ENCODE measurements around the gene SV2C. TPM values are rescaled to one million over a fixed set of nuclear protein-coding genes. Genes with fewer than 3 reads are reported as not detected.

Gene SV2C
- total RNA-seq, 1 experiment from 2014 or later, result not detected

GRCh38 chr5:76326577-76327302, 243.6 kb downstream of the SV2C start:
- no TSS peak for BruUV-seq (replicated peaks)
- H2AFZ ChIP-seq (ENCODE audit: low read depth, low read length, poor library complexity, severe bottlenecking), result no peak overlapping the region
- intact Hi-C loops (cut with micrococcal nuclease), result no loop called here
- POLR2A ChIA-PET, result interaction anchor here (0.6 kb wide), 1 partner anchor 76 kb away, joined by 4 read pairs; no protein-coding TSS in a partner anchor
- no peaks in the 10 kb centered on the region for H3K9me3 ChIP-seq (ENCODE audit: control insufficient read depth in 1 of 2, insufficient read depth in 1 of 2, low read depth in 1 of 2, low read length in 2 of 2)
- ATAC-seq (no peak), DNase-seq (ENCODE audit: low read depth, low spot score) (no peak)
- no peaks in the 10 kb centered on the region for H4K20me1 ChIP-seq (ENCODE audit: insufficient read depth)
- no peak overlapping the region for H3K27ac ChIP-seq (ENCODE audit: low read depth, low read length)
- H3K79me2 ChIP-seq (ENCODE audit: insufficient read depth, low read length), result no peaks in the 10 kb centered on the region
- no peak overlapping the region for H3K4me2 ChIP-seq (ENCODE audit: low read length)
- RAD21 ChIA-PET (ENCODE audit: low non-redundant PET in 1 of 2, low total read pairs in 2 of 2, uncharacterized antibody in 2 of 2, unreplicated experiment in 2 of 2), result no interaction called here
- H3K9ac ChIP-seq (ENCODE audit: low read length), result no peak overlapping the region
- no peaks in the 10 kb centered on the region for H3K9me2 ChIP-seq (ENCODE audit: insufficient read depth)
- CTCF ChIA-PET, result interaction anchor here (1.0 to 1.7 kb wide), 2 partner anchors 18 to 152 kb away, joined by 3 to 6 read pairs; no protein-coding TSS in a partner anchor
- peaks cover 8% of the 10 kb centered on the region; the same call in 1 of the 2 replicates for H3K27me3 ChIP-seq (ENCODE audit: insufficient read depth, low read length)
- no peak overlapping the region for H3K4me3 ChIP-seq (replicated peaks in 1 of 2; ENCODE audit: low read depth in 1 of 2, low read length in 2 of 2)
- H3K4me1 ChIP-seq (ENCODE audit: control insufficient read depth in 1 of 2, insufficient read depth in 2 of 2, low read length in 2 of 2), result no peaks in the 10 kb centered on the region
- no peaks in the 10 kb centered on the region for H3K36me3 ChIP-seq (ENCODE audit: control insufficient read depth in 1 of 2, insufficient read depth in 2 of 2, low read length in 2 of 2)
- TF ChIP-seq EZH2phosphoT487 (IDR thresholded peaks at IDR 0.05; ENCODE audit: borderline replicate concordance) (no peak), POLR2A (IDR thresholded peaks at IDR 0.05; ENCODE audit: borderline replicate concordance, extremely low read depth, insufficient read depth, insufficient read length) (no peak), CBX3 (IDR thresholded peaks at IDR 0.05; ENCODE audit: low read depth) (no peak), ZNF274 (IDR thresholded peaks at IDR 0.05; ENCODE audit: low read depth, low read length) (no peak), ZFX (IDR thresholded peaks at IDR 0.05) (no peak), EGR1 (IDR thresholded peaks at IDR 0.05; ENCODE audit: low read depth) (no peak), POLR2AphosphoS5 (IDR thresholded peaks at IDR 0.05; ENCODE audit: low read depth, low read length) (no peak), TCF7L2 (IDR thresholded peaks at IDR 0.05; ENCODE audit: borderline replicate concordance, extremely low read depth, insufficient read depth, insufficient read length) (no peak), YY1 (IDR thresholded peaks at IDR 0.05; ENCODE audit: extremely low read depth, insufficient replicate concordance, low read depth, low read length) (no peak), SP1 (IDR thresholded peaks at IDR 0.05; ENCODE audit: low read depth) (no peak), ELF1 (IDR thresholded peaks at IDR 0.05; ENCODE audit: borderline replicate concordance, low read depth) (no peak), SRF (IDR thresholded peaks at IDR 0.05; ENCODE audit: low read depth) (no peak), REST (IDR thresholded peaks at IDR 0.05; ENCODE audit: low read depth) (no peak), ATF3 (IDR thresholded peaks at IDR 0.05) (no peak), ZBTB33 (IDR thresholded peaks at IDR 0.05; ENCODE audit: extremely low read depth, insufficient replicate concordance, low read length) (no peak), RAD21 (IDR thresholded peaks at IDR 0.05; ENCODE audit: low read depth) (no peak), MAX (IDR thresholded peaks at IDR 0.05) (no peak)

Measured in HCT116 (cell line).